SK-N-DZ (cell line): ENCODE data around the gene CCNF.
A peak's percentile ranks its signal among the peaks of the same experiment; 100 is the strongest.
"Not testable (repeated sequence)": the region's sequence is repeated elsewhere in the genome, so short reads cannot be mapped to it uniquely, and the experiment has no call there.

Source experiments
- DNase-seq: peaks from one replicate; pipeline ENCODE4 v3.0.0-alpha.2; 2015; ENCODE audit warnings: low spot score

Gene CCNF

DNA sequence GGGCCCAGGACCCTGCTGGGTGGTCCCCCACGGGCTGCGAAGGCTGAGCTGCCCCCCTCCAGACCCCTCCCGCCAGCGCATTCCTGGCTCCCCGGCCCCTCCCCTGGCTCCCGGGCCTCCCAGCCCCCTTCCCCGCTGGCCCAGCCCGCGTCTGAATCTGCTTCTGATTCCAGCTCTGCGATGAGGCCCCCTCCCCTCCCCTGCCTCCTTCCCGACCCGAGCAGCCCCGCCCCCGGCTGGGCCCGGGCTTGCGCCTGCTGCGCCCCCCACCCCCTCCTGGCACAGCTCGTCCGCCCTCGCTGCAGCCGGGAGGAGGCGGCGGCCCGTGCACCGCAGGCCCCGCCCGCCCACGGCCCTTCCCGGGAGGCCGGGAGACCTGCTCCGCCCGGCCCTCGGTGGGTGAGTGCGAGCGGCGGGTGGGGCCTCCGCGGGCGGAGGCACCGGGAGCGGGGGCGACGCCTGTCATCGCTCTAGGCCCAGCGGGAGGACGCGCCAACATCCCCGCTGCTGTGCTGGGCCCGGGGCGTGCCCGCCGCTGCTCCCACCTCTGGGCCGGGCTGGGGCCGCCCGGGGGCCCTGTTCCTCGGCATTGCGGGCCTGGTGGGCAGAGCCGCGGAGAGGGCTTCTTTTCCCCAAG is 41.9 kb downstream of the CCNF start, which contains the start of gene NTN3:
TSS of gene NTN3 (plus strand) at position 282 of the 637 bp plus-strand sequence. CDS start 405 bp downstream, outside the sequence.
- peak; percentile 84 for DNase-seq

DNA sequence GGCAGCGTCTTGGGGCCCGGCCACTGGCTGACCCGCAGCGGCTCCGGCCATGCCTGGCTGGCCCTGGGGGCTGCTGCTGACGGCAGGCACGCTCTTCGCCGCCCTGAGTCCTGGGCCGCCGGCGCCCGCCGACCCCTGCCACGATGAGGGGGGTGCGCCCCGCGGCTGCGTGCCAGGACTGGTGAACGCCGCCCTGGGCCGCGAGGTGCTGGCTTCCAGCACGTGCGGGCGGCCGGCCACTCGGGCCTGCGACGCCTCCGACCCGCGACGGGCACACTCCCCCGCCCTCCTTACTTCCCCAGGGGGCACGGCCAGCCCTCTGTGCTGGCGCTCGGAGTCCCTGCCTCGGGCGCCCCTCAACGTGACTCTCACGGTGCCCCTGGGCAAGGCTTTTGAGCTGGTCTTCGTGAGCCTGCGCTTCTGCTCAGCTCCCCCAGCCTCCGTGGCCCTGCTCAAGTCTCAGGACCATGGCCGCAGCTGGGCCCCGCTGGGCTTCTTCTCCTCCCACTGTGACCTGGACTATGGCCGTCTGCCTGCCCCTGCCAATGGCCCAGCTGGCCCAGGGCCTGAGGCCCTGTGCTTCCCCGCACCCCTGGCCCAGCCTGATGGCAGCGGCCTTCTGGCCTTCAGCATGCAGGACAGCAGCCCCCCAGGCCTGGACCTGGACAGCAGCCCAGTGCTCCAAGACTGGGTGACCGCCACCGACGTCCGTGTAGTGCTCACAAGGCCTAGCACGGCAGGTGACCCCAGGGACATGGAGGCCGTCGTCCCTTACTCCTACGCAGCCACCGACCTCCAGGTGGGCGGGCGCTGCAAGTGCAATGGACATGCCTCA is 42.6 kb downstream of the CCNF start:
- DNase-seq: no peak

DNA sequence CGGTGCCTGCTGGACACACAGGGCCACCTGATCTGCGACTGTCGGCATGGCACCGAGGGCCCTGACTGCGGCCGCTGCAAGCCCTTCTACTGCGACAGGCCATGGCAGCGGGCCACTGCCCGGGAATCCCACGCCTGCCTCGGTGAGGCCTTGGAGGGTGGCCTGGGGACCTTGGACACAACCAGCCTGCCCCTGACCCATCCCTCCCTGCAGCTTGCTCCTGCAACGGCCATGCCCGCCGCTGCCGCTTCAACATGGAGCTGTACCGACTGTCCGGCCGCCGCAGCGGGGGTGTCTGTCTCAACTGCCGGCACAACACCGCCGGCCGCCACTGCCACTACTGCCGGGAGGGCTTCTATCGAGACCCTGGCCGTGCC is 43.2 kb downstream of the CCNF start:
- no peak for DNase-seq

DNA sequence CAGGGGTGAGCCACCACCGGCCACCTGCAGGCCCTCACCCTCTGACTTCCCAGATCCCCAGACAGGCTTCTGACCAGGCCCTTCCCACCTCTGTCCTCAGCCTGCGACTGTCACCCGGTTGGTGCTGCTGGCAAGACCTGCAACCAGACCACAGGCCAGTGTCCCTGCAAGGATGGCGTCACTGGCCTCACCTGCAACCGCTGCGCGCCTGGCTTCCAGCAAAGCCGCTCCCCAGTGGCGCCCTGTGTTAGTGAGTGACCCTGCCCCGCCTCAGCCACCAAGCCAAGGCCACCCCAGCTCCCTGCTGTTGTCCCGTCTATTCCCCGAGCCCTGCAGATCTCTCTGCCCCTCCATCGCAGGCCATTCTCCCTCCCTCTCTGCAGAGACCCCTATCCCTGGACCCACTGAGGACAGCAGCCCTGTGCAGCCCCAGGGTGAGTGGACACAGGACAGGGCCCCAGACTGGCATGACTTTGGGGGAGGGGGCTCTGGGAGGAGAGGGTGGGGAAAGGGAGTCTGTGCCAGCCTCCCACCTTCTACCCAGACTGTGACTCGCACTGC is 43.7 kb downstream of the CCNF start:
- DNase-seq: no peak

DNA sequence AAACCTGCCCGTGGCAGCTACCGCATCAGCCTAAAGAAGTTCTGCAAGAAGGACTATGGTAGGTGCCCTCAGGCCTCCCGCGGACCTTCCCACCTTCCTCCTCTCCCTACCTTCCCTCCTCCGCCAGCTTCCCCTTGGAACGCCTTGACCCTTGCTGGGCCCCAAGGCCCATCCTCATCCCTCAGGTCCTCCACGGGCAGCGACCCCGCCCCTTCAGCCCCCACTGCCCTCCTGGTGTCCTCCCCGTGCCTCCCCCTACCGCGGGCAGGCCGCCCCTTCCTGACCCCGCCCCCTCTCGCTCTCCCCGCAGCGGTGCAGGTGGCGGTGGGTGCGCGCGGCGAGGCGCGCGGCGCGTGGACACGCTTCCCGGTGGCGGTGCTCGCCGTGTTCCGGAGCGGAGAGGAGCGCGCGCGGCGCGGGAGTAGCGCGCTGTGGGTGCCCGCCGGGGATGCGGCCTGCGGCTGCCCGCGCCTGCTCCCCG is 44.2 kb downstream of the CCNF start:
- peak; percentile 71 for DNase-seq

DNA sequence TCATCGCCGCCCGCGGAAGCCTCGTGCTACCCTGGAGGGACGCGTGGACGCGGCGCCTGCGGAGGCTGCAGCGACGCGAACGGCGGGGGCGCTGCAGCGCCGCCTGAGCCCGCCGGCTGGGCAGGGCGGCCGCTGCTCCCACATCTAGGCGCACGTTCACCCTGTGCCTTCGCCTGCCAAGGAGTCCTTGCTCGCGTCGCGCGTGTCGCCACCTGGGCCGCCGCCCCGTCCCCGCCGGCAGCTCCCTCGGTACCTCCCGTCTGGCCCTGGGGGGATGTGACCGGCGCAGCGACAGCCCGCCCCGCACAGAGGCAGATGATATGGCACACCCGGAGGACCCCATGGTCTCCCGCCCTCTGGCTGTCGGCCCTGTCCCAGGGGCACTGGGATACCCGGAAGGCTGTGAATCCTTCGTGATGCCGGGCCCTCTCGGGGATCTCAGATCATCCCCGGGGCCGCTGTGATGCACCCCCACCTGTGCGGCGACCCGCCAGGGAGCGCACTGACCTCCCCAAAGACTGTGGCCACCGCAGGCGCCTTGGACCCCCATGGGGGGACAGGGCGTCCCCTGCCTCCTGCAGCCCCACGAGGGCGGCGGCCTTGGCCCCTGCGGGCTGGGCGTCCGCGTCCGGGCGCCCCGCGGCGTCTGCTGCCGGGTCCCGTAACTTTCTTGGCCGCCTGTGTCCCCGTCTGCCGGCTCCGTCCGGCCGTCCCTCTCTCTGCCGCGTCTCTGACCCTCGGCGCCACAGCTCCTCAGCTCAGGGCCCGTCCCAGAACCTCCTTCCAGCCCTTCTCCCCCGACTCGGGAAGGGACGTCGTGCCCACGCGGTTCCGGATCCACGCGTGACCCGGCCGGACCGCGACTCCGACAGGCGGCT is 45.0 kb downstream of the CCNF start:
- DNase-seq: peak; percentile 49

DNA sequence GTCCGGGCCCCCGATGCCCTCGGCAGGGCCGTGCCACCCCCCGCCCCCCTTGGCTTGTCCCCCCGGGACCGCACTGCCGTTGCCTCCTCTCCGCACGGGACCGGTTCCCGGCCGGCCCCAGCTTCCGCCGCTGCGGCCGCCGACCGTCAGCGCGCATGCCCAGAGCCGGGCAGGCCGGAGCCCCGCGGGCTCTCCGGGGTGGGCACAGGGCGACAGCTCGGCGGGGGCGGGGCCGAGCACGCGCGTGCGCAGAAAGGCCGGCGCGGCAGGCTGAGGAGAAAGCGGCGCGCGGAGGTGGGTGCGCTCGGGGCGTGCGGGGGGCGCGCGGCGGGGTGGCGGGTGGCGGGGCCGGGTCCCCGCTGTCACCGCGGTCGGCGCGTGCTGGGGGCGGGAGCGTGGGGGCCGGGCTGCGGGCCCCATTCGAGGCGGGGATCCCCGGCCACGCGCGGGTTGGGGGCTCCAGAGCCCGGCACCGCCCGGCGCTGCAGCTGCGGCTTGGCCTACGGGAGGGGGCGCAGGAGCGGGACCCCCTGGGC is 45.7 kb downstream of the CCNF start, which contains the start of gene TBC1D24:
TSS of gene TBC1D24 (plus strand) at position 251 of the 536 bp plus-strand sequence. CDS start 21,022 bp downstream, outside the sequence.
- DNase-seq: peak; percentile 82

DNA sequence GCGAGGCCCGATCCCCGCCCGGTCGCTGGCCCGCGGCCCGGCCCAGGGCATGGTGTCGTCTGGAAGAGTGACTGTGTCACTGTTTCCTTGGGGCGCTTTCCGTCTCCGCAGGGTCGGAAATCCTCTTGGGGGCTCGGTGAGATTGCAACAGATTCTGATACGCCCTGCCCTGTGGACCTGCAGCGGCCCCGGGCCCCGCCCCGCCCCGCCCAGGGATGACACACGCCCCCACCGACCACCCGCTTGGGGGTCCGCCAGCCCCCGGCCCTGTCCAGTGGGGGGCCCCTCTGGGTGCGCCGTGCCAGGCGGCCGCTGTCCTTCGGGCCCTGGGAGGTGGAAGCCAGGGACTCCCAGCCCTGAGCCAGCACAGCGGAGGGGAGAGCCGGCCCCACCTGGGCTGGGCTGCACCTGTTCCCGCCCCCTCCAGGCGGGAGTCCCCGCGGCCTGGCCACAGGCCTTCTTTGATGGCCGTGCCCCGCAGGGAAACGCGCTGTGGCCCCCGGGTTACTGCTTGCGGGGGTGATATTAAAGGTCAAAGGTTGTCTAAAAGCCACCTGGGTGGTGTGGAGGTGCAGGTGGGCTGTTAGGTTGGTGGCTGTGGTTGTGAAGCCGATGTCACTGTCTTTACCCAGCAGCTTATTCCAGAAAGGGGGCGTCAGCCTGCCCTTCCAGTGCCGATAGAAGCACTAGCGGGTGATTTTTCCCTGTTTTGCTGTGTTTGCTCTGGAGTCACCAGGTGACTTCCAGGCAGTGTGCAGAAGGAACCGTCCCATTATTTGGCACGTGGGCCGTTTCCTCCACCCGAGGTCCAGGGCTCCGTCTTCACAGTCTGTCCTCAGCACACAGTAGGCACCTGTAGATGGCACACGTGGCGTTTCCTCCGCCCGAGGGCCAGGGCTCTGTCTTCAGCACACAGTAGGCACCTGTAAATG is 46.4 kb downstream of the CCNF start:
- no peak for DNase-seq

DNA sequence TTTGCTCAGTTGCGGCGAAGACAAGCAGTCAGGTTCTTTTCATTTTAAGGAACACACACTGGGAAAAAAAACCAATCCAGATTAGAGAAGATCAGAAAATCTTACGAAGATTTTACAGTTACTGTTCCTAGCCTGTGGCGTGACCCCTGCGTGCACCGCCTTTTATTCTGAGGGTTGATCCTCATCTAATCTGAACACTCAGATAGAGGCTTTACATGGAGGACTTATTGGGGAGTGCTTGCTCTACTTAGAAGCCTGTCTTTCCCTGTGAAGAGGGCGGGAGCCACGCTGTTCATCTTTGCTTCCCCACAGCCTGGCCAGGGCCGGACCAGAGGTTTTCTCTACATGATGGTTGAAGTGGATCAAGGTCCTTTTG is 47.1 kb downstream of the CCNF start:
- no peak for DNase-seq

DNA sequence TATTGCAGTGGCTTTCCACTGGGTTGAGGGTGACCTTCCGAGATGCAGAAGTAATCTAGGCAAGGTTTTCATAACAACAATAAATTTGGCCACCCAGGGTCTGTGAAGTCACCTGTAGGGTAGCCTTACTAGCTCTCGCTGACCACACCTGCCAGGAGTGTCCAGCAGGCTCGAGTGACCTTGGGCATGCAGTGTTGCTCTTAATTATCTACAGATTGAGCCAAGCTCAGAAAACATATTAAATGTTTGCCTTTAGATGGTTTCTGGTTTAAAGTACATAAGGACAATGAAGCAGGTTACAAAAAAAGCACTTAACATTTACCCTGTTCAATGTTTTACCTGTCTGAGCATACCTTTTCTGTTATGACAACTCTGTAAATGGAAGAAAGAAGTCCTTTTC is 47.5 kb downstream of the CCNF start:
- DNase-seq: no peak

DNA sequence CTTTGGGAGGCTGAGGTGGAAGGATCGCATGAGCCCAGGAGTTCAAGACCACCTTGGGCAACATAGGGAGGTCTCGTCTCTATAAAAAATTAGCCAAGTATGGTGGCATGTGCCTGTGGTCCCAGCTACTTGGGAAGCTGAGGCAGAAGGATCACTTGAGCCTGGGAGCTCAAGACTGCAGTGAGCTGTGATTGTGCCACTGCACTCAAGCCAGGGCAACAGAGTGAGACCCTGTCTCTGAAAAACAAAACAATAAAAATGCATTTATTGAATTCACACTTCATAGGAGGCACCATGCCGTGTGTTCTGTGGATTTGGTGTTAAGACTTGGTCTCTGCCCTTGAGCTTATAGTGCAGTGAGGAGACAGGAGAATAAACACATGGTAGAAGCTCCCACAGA is 48.1 kb downstream of the CCNF start:
- no peak for DNase-seq

DNA sequence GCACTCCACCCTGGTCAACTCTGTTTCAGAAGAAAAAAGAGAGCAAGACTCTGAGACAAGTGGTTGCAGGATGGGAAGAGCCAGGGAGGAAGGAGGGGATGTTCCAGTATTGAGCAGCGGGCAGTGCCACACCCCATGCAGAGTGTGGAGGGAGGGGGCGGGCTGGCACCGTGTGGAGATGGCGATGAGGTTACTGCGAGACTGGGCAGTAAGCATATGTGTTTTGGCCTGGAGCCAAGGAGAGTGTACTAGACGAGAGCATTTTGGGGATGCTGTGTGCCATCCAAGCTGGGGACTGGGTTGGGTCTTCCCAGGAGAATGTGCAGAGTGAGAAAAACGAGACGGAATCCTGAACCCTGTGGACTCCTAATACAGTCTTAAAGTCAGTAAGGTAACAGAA is 49.0 kb downstream of the CCNF start:
- DNase-seq: no peak

DNA sequence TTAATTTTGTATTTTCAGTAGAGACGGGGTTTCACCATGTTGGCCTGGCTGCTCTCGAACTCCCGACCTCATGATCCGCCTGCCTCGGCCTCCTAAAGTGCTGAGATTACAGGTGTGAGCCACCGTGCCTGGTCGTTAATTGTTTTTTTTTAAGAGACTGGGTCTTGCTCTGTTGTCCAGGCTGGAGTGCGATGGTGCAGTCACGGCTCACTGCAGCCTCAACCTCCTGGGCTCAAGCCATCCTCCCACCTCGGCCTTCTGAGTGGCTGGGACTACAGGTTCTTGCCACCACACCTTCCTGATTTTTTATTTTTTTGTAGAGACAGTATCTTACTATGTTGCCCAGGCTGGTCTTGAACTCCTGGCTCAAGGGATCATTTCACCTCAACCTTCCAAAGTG is 50.7 kb downstream of the CCNF start:
- not testable (repeated sequence) for DNase-seq

DNA sequence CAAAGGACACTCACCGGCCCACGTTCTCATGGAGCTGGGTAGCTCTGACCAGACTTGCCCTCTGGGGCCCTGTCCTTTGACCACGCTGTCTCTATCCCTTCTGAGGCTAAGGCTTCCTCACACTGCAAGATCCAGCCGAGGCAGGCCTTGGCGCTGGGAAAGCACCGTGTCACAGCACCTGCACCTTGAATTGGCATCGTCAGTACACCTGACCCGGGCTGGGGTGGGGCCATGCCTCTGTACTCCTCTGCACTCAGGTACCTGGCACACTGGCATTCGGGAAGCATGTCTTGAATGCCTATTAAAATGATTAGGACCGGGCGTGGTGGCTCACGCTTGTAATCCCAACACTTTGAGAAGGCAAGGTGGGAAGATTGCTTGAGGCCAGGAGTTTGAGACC is 51.7 kb downstream of the CCNF start:
- DNase-seq: no peak

DNA sequence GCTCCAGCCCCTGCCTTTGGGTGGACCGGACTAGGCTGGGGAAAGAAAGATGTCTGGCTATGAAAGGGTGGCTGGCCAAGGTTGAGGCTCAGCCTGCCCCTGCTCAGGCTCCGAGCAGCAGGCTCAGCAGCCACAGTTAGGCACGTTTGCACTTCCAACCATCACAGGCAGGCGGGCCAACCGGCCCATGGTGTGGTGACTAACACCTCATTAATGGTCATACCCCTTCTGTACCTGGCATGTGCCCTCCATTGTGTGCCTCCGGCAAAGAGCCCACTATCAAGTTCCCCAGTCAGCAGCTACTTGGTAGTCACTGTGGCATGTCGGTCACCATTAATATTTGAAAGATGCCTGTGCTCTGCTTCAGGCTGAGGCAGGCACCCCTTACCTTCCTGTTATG is 52.4 kb downstream of the CCNF start:
- DNase-seq: no peak

DNA sequence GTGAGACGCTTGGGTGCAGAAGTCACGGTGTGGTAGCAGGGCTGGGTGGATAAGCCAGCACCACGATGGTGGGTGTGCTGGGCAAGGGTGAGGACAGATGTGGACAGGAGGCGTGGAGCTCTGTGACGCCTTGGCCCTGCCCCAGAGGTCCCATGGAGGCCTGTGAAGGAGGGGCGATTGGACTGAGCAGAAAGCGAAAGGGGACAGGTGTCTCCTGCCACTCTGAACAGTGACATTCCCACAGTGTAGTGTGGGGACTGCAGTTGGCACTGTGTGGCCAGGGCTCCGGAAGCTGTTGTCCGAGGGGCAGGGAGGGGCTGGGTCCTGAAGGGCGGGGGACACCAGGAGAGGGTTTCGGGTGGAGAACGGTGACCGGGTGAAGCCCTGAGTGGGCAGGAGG is 53.0 kb downstream of the CCNF start:
- DNase-seq: no peak

DNA sequence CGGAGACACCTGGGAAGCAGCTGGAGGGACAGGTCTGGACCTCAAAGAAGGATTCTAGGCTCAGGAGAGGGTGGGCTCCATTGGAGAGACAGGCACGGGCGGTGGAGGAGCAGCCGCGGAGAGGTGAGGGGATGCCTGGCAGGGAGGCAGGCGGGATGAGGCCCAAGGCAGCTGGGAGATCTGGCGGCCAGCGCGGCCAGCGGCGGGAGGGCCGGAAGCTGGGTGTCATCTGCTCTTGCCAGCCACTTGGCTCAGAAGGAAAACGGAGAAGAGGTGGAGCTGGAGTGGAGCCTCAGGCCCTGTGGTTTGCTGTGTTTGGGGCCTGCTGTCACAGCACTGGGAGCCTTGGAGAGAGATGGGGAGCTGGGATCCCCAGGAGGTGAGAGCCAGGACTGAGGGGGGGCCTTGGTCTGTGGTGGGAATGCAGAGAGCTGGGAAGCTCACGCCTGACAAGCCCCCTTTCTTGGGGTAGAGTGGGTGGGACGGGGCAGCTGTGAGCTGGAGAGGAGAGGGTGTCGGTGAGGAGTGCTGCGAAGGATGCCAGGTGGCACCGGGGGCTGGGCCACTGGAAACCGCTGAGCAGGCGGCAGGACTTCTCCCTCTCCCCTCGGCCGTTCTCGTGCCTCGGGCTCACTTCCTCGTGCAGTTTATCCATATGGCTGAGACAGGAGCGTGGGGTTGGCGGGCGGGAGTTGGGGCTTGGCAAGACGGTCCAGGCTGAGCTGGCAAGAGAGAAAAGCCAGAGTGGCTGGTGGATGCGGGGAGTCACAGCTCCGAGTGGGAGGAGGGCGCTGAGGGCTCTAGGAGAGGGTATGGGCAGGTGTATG is 53.7 kb downstream of the CCNF start:
- peak; percentile 64 for DNase-seq

DNA sequence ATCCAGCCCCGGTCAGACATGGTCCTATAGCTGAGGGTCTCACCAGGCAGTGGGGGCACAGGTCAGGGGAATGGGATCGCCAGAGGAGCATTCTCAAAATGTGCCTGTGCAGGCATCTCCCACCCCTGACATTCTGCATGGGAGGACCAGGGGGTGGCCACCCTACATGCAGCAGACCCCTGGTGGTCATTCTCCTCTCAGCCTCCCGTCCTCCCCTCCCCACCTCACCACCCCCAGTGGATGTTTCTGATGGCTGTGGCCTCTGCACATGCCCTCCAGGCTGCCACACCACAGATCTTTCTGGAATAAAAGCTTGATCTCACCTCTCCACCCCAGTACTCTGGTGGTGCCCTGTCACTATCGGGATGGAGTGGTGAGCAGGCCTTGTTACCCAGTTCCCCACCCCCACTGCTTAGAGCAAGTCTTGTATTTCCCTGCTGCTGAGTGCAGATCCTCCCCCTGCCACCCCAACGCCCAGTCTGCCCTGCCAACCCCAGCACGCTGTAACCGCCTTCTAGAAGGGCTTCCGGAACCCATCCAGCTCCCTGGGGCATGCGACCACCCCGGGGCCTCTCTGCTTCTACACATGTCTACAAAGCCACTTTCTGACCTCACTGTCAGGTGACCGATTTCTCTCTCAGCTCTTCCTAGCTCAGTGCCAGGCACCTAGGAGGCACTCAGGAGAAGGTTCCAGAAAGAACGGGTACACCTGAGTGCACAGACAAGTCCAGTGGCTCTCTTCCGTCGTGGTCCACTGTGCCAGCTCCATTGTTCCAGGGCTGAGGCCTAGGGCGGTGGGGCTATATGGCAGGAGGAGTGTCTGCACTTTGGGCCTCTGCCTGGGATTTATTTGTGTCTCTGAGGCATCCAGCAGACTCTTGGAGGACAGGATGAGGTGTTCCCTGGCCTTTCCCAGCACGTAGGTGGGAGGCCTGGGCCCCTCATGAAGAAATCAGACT is 55.0 kb downstream of the CCNF start:
- no peak for DNase-seq
